NB4 (cell line): ENCODE data around the gene UBP1.

Experiments used
- DNase-seq: peaks from one replicate; pipeline ENCODE4 v3.0.0; 2010; ENCODE audit warnings: low read depth
- H3K4me3 ChIP-seq: one replicate; pipeline ENCODE4 v1.5.1; 2011; ENCODE audit warnings: mild to moderate bottlenecking, low read depth, low read length, moderate library complexity
- CTCF ChIP-seq: IDR thresholded peaks from one replicate; pipeline ENCODE4 v1.5.1; 2012; ENCODE audit warnings: low read depth, low read length
- MAX ChIP-seq: IDR thresholded peaks from 2 replicates; pipeline ENCODE4 v1.6.1; 2011; ENCODE audit warnings: low read depth, low read length
- MYC ChIP-seq: IDR thresholded peaks from 2 replicates; pipeline ENCODE4 v1.6.1; 2011; ENCODE audit warnings: low read depth, low read length
- POLR2A ChIP-seq: IDR thresholded peaks from 2 replicates; pipeline ENCODE4 v1.6.1; 2011; ENCODE audit warnings: mild to moderate bottlenecking; ENCODE audit not compliant: insufficient read length; ENCODE audit errors: extremely low read depth

UBP1 gene

GRCh38 chr3:33440328-33441224 is at the start of gene UBP1:
Gene UBP1 (minus strand): TSS chr3:33440405. CDS start chr3:33439848, 557 bp downstream.
- TF ChIP-seq POLR2A (peak; percentile 94), CTCF (no peak), MYC (peak; percentile 69), MAX (peak; percentile 63; the same call in 1 of the 2 replicates)
- DNase-seq = peak; percentile 100
- peak within 1 kb of the TSS; percentile 95 for H3K4me3 ChIP-seq

GRCh38 chr3:33488683-33489082 is 48.5 kb upstream of the UBP1 start:
- DNase-seq = no peak
- H3K4me3 ChIP-seq = no peak overlapping the region
- TF ChIP-seq MAX (no peak), MYC (no peak), POLR2A (no peak), CTCF (no peak)

- DNase-seq = no peak
- H3K4me3 ChIP-seq = no peak overlapping the region
- TF ChIP-seq MYC = no peak
- no peak for TF ChIP-seq MAX
- no peak for TF ChIP-seq POLR2A
- no peak for TF ChIP-seq CTCF
Observed at GRCh38 chr3:33488246-33488645, 48.0 kb upstream of the UBP1 start.

- TF ChIP-seq MYC (no peak), CTCF (no peak), MAX (no peak), POLR2A (no peak)
- H3K4me3 ChIP-seq = no peak overlapping the region
- DNase-seq = no peak
Observed at GRCh38 chr3:33482111-33482521, 41.9 kb upstream of the UBP1 start.

GRCh38 chr3:33474896-33475295 is 34.7 kb upstream of the UBP1 start:
- DNase-seq = no peak
- TF ChIP-seq CTCF (no peak), MYC (no peak), POLR2A (no peak), MAX (no peak)
- H3K4me3 ChIP-seq = no peak overlapping the region
